ENCODE measurements around the gene NDRG2. TPM values are rescaled to one million over a fixed set of nuclear protein-coding genes. Genes with fewer than 3 reads are reported as not detected.
A peak's percentile ranks its signal among the peaks of the same experiment; 100 is the strongest.

The NDRG2 gene
- total RNA-seq, 1 donor, result not detected

DNA sequence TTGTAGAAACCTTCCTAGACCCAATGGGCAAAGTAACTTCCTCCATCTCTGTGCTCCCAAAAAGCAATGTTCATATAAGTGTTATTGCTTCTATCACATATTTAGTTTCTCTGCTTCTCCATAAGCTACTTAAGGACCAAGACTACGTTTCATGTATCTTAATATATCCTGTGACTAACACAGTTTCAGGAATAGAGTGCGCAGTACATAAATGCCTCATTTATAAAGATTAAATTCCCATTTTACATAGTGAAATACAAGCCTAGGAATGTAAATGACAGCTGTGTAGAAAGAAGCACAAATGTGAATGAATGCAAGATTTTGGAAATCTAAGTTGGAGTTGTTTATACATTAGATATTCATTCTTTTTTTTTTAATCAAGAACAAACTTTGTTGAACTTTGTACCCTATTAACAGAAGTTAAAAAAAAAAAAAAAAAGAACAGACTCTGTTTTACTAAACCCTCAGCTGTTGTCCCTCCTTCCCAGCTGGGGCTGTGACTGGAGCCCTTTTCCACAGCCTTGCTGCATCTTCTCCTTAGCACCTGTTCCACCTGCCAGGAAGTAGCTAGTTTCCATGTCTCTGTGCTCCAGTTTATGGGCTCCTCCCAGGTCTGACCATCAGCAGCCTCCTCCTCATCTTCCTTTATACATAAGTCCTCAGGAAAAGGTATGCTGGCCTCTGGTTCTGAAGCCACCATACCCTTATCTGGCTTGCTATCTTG, 42.1 kb downstream of the NDRG2 start:
- DNase-seq (ENCODE audit: insufficient read length, low spot score, missing footprints), result no peak
- Histone ChIP-seq H3K4me1 (ENCODE audit: insufficient read depth, low read length) (peaks cover 15% of the 10 kb centered on the region), H3K9me3 (ENCODE audit: low read depth, low read length) (no peaks in the 10 kb centered on the region), H3K79me2 (ENCODE audit: insufficient read depth, low read length) (no peaks in the 10 kb centered on the region), H3K4me2 (ENCODE audit: insufficient read depth, low read length) (no peak overlapping the region), H2AFZ (ENCODE audit: low read length) (no peak overlapping the region), H3K36me3 (ENCODE audit: insufficient read depth, low read length) (no peaks in the 10 kb centered on the region), H3K27ac (ENCODE audit: low read depth, low read length) (no peak overlapping the region), H4K20me1 (ENCODE audit: insufficient read depth, low read length) (no peaks in the 10 kb centered on the region), H3K27me3 (ENCODE audit: insufficient read depth, low read length) (no peaks in the 10 kb centered on the region), H3K4me3 (ENCODE audit: insufficient read depth, low read length) (no peak overlapping the region)
- TF ChIP-seq, protein P1, sequence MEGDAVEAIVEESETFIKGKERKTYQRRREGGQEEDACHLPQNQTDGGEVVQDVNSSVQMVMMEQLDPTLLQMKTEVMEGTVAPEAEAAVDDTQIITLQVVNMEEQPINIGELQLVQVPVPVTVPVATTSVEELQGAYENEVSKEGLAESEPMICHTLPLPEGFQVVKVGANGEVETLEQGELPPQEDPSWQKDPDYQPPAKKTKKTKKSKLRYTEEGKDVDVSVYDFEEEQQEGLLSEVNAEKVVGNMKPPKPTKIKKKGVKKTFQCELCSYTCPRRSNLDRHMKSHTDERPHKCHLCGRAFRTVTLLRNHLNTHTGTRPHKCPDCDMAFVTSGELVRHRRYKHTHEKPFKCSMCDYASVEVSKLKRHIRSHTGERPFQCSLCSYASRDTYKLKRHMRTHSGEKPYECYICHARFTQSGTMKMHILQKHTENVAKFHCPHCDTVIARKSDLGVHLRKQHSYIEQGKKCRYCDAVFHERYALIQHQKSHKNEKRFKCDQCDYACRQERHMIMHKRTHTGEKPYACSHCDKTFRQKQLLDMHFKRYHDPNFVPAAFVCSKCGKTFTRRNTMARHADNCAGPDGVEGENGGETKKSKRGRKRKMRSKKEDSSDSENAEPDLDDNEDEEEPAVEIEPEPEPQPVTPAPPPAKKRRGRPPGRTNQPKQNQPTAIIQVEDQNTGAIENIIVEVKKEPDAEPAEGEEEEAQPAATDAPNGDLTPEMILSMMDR (IDR thresholded peaks at IDR 0.05; ENCODE audit: extremely low read depth, low read depth, low read length), result no peak

DNA sequence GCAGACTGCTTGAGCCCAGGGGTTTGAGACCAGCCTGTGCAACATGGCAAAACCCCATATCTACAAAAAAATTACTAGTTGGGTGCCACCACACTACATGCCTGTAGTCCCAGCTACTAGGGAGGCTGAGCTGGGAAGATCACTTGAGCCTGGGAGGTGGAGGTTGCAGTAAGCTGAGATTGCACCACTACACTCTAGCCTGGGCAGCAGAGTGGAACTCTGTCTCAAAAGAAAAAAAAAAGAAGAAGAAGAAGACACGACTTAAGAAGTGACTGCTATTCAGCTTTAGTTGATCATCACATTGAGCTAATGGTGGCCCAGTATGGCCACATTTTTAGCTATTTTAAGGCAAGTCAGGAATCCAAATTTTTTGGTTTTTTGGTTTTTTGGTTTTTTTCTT, 44.0 kb downstream of the NDRG2 start:
- TF ChIP-seq, protein P1 (IDR thresholded peaks at IDR 0.05; ENCODE audit: extremely low read depth, low read depth, low read length), result no peak
- H3K27me3 ChIP-seq (ENCODE audit: insufficient read depth, low read length), result no peaks in the 10 kb centered on the region

DNA sequence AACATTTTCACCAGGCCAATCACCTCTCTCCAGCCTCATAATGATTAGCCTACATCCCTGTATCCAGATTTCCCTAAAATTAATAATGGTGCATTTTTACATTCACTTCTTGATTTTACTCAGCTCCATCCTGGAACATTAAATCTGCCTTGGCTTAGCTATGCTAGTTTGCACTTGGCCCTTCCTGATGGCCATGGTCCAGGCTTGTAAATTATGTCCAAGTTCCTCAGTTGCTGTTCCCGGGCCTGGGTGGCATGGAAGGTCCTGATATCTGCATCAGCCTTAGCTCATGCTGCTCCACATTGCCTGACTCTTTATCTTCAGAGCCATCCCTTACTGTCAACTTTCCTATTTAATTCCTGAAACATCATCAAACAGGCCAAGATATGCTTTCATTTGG, 46.2 kb downstream of the NDRG2 start:
- TF ChIP-seq, protein P1 (IDR thresholded peaks at IDR 0.05; ENCODE audit: extremely low read depth, low read depth, low read length), result no peak
- no peak for DNase-seq (ENCODE audit: insufficient read length, low spot score, missing footprints)
- no peak overlapping the region for H3K4me3 ChIP-seq (ENCODE audit: insufficient read depth, low read length)
- no peaks in the 10 kb centered on the region for H3K79me2 ChIP-seq (ENCODE audit: insufficient read depth, low read length)
- peaks cover 6% of the 10 kb centered on the region for H3K4me1 ChIP-seq (ENCODE audit: insufficient read depth, low read length)
- H3K27me3 ChIP-seq (ENCODE audit: insufficient read depth, low read length), result no peaks in the 10 kb centered on the region
- H4K20me1 ChIP-seq (ENCODE audit: insufficient read depth, low read length), result no peaks in the 10 kb centered on the region
- no peak overlapping the region for H2AFZ ChIP-seq (ENCODE audit: low read length)
- H3K4me2 ChIP-seq (ENCODE audit: insufficient read depth, low read length), result no peak overlapping the region
- no peak overlapping the region for H3K27ac ChIP-seq (ENCODE audit: low read depth, low read length)
- H3K9me3 ChIP-seq (ENCODE audit: low read depth, low read length), result no peaks in the 10 kb centered on the region
- no peaks in the 10 kb centered on the region for H3K36me3 ChIP-seq (ENCODE audit: insufficient read depth, low read length)

More for the DNA sequence above, 44.0 kb downstream of the NDRG2 start:
- Histone ChIP-seq H3K79me2 (ENCODE audit: insufficient read depth, low read length) (no peaks in the 10 kb centered on the region), H3K36me3 (ENCODE audit: insufficient read depth, low read length) (no peaks in the 10 kb centered on the region), H3K4me3 (ENCODE audit: insufficient read depth, low read length) (no peak overlapping the region), H3K4me1 (ENCODE audit: insufficient read depth, low read length) (no peaks in the 10 kb centered on the region), H4K20me1 (ENCODE audit: insufficient read depth, low read length) (no peaks in the 10 kb centered on the region), H3K4me2 (ENCODE audit: insufficient read depth, low read length) (no peak overlapping the region), H3K9me3 (ENCODE audit: low read depth, low read length) (no peaks in the 10 kb centered on the region), H2AFZ (ENCODE audit: low read length) (no peak overlapping the region), H3K27ac (ENCODE audit: low read depth, low read length) (no peak overlapping the region)
- DNase-seq (ENCODE audit: insufficient read length, low spot score, missing footprints), result no peak

DNA sequence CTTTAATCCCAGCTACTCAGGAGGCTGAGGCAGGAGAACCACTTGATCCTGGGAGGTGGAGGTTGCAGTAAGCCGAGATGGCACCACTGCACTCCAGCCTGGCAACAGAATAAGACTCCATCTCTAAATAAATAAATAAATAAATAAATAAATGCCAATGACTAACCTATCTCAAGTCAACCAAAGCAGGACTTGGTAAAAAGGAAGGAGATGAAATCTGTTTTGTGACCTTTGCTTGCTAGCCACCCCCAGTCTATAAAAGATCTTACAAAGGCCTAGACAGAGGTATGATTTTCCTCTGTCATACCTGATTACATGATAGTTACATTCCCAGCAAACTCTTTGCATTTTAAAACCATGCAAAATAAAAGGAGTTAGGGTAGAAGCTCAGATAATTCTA, 48.6 kb downstream of the NDRG2 start:
- no peaks in the 10 kb centered on the region for H4K20me1 ChIP-seq (ENCODE audit: insufficient read depth, low read length)
- H3K79me2 ChIP-seq (ENCODE audit: insufficient read depth, low read length), result no peaks in the 10 kb centered on the region
- peaks cover 11% of the 10 kb centered on the region for H3K4me1 ChIP-seq (ENCODE audit: insufficient read depth, low read length)
- H3K27ac ChIP-seq (ENCODE audit: low read depth, low read length), result no peak overlapping the region
- H3K36me3 ChIP-seq (ENCODE audit: insufficient read depth, low read length), result no peaks in the 10 kb centered on the region
- TF ChIP-seq, protein P1 (IDR thresholded peaks at IDR 0.05; ENCODE audit: extremely low read depth, low read depth, low read length), result no peak
- H3K4me3 ChIP-seq (ENCODE audit: insufficient read depth, low read length), result no peak overlapping the region
- H3K4me2 ChIP-seq (ENCODE audit: insufficient read depth, low read length), result no peak overlapping the region
- no peaks in the 10 kb centered on the region for H3K27me3 ChIP-seq (ENCODE audit: insufficient read depth, low read length)
- peak; percentile 53 for DNase-seq (ENCODE audit: insufficient read length, low spot score, missing footprints)
- H2AFZ ChIP-seq (ENCODE audit: low read length), result no peak overlapping the region
- H3K9me3 ChIP-seq (ENCODE audit: low read depth, low read length), result no peaks in the 10 kb centered on the region
